Activated effector memory CD4-positive, alpha-beta T cell treated with Interleukin-2 at 50 U/mL for 16 hours (primary cell): Measurements from ENCODE around the gene TPRG1.
A peak's percentile ranks its signal among the peaks of the same experiment; 100 is the strongest.
"Not testable (repeated sequence)": the region's sequence is repeated elsewhere in the genome, so short reads cannot be mapped to it uniquely, and the experiment has no call there.

Experiments used
- DNase-seq: peaks from one replicate; pipeline ENCODE4 v3.0.0-alpha.2; 2020

Gene TPRG1

DNA sequence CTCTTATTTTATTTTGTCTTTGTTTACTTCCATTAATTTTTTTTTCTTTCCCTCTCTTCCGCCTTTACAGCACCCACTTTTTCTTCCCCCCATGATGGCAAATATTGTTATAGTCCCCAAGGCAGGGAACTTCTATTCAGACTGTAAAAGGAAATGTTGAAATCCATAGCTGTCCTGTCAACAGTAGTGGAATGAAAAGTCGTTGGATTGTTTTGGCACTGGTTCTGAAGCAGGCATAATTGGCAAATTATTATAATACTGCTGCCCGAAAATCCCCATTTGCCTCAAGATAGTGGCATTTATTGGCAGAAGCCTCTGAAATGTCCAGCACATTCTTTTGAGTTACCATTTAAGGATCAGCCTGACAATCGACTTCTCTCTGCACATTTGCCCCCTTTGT lies 150.6 kb downstream of the TPRG1 start:
- DNase-seq, result no peak

DNA sequence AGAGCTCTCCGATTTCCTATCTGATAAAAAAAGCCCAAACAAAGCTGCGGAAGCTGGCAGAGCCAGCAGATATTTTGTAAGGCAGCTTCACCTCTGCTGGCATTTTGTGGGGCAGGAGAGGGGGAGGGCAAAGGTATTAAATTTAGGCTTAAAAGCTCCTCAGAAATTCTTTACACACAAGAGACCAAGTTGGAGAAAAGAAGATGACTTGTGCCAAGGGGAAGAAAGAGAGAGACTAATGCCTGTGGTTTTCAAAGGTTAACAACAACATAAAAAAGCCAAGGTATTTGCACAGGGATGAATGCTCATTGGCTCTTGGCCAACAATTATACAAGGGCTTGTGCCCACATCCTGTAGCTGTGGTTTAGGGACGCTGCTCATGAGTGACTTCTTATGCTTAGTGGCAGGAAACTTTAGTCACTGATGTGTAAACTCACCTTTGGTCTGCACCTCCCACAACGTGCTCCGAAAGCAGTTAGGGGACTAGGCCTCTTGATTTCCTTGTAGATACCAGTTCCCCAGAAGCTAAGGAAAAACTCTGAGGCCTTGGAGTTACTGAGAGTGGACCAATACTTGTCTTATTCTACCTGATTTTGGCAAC lies 152.9 kb downstream of the TPRG1 start:
- peak; percentile 74 for DNase-seq

DNA sequence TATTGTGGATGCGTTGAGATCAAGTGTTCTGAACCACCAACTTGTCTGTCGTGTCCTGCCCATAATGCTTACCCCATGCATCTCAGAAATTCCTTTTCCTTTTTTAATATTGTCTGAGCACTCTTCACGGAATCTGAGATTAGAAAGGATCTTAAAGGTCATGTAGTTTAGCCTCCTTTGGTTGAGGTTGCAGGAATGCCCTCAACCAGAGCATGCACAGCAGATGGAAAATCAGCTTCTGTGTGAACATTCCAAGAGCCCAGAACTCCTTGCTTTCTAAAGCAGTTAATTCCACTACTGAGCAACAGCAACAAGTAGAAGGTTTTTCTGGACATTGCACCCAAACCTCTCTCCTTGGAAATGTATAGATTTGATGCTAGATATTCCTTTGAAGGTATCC lies 153.7 kb downstream of the TPRG1 start:
- DNase-seq, result no peak

- not testable (repeated sequence) for DNase-seq
Observed at GRCh38 chr3:189329630-189330029, 157.9 kb downstream of the TPRG1 start.

- DNase-seq, result no peak
Observed at GRCh38 chr3:189330066-189330465, 158.3 kb downstream of the TPRG1 start.

- no peak for DNase-seq
Observed at GRCh38 chr3:189331002-189331418, 159.2 kb downstream of the TPRG1 start.

GRCh38 chr3:189334064-189334920 lies 162.5 kb downstream of the TPRG1 start:
- no peak for DNase-seq

GRCh38 chr3:189337673-189338091 lies 165.9 kb downstream of the TPRG1 start:
- DNase-seq, result no peak

- no peak for DNase-seq
Observed at GRCh38 chr3:189338366-189338765, 166.6 kb downstream of the TPRG1 start.

DNA sequence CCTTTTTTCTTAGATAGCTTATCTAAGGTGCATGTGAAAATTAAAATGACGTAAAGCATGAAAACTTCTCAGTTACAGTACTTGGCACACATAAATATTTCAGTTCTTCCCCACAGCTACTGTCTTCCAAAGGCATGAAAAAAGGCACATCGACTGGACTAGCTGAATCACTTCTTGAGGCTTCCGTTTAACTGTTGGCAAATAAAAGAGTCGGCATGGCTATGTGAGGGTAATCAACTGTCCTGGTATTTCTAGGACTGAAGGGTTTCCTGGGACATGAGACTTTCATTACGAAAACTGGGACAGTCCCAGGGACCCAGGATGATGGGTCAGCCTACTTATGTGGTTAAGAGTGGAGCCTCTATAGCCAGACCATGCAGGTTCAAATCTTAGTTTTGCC lies 168.2 kb downstream of the TPRG1 start:
- DNase-seq, result no peak

DNA sequence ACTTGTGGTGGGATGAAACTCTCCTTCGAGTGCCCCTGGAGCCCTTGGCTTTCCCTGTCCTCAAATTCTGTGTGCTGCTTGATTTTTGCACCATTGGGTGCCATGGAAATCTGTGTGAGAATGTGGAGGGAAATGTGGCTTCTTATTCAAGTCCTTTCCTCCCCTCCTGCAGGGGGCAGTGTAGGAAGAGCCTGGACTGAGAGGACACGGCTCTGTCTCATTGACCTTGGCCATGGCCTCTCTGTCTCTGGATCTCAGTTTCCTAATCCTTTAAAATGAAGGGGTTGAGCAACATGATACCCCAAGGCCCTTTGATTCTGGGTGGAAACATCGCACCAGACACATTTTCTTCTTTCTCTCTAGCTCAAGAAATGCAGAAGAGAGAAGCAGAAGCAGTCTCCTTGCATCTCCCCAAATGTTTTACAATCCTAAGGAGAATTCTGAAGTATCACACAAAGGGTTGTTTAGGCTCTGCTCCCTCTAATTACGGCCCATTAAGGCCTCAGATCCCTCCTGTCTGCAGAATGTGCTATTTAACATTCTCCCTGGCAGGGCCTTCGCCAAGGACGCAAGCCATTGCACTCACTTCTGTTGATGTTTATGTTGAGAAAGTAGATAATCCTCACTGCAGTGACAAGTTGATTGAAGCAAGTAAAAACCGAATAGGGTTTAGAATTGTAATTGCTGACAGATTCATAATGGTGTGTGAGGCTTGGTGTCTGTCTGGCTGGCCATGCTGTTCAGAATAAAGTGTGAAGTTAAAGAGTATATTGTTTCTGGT lies 169.1 kb downstream of the TPRG1 start:
- DNase-seq, result no peak

- DNase-seq, result no peak
Observed at GRCh38 chr3:189342811-189343210, 171.0 kb downstream of the TPRG1 start.

- DNase-seq, result no peak
Observed at GRCh38 chr3:189344996-189345395, 173.2 kb downstream of the TPRG1 start.

GRCh38 chr3:189349772-189350171 lies 178.0 kb downstream of the TPRG1 start:
- no peak for DNase-seq

- DNase-seq, result no peak
Observed at GRCh38 chr3:189353318-189353965, 181.7 kb downstream of the TPRG1 start.

- DNase-seq, result no peak
Observed at GRCh38 chr3:189353988-189354889, 182.5 kb downstream of the TPRG1 start.

DNA sequence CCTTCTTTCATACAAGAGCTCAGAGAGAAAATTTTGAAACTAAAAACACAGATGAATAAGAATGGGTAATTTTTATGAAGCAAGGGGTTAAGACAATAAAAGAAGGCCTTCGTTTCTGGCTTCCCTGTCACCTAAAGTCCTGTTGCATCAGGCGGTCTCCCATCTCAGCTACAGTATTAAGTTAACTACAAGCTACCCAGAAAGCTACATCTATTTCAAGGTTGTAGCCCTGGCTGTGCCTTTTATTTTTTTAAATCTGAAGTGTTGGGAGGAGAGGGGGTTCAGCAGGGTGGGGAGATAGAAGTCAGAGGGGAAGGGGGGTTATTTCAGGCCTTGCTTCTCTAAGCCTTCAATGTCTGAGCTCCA lies 183.3 kb downstream of the TPRG1 start:
- DNase-seq, result no peak

GRCh38 chr3:189355481-189356201 lies 183.9 kb downstream of the TPRG1 start:
- DNase-seq, result peak; percentile 19

GRCh38 chr3:189360291-189360690 lies 188.5 kb downstream of the TPRG1 start:
- DNase-seq, result no peak

- DNase-seq, result no peak
Observed at GRCh38 chr3:189361103-189361835, 189.5 kb downstream of the TPRG1 start.
